Measurements from ENCODE around the gene MAPK8IP1.
A peak's percentile ranks its signal among the peaks of the same experiment; 100 is the strongest.

Gene MAPK8IP1

DNA sequence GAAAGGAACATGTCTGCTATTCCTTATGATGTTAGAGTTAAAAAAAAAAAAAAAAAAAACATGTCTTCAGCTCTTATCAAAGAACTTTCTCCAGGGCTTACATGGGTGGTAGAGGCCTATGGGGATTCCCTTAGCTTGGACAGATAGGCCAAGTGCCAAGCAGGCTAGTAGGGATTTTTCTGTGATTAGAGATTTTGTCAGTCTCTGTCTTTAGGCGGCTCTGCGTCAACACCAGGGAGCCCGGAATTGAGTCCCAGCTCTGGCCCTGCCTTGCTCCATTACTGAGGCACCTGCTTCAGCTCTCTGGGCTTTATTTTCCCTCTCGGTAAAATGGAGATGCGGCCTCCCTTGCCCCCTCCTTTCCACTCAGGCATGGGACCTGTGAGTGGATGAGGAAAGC lies 25.1 kb upstream of the MAPK8IP1 start:
- DNase-seq = no peak

- no peak for DNase-seq
Measured at GRCh38 chr11:45860764-45861510, 24.5 kb upstream of the MAPK8IP1 start.

- no peak for DNase-seq
Measured at GRCh38 chr11:45864041-45864440, 21.4 kb upstream of the MAPK8IP1 start.

DNA sequence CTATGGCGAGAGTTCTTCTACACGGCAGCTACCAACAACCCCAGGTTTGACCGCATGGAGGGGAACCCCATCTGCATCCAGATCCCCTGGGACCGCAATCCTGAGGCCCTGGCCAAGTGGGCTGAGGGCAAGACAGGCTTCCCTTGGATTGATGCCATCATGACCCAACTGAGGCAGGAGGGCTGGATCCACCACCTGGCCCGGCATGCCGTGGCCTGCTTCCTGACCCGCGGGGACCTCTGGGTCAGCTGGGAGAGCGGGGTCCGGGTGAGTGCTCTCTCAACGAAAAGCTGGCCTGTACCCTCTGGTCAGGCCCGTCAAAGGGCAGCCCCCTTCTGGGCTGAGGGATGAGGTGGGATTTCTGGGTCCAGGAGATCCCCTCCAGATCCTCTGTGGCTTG lies 15.9 kb upstream of the MAPK8IP1 start:
- no peak for DNase-seq

GRCh38 chr11:45870706-45871105 lies 14.7 kb upstream of the MAPK8IP1 start:
- DNase-seq = no peak

DNA sequence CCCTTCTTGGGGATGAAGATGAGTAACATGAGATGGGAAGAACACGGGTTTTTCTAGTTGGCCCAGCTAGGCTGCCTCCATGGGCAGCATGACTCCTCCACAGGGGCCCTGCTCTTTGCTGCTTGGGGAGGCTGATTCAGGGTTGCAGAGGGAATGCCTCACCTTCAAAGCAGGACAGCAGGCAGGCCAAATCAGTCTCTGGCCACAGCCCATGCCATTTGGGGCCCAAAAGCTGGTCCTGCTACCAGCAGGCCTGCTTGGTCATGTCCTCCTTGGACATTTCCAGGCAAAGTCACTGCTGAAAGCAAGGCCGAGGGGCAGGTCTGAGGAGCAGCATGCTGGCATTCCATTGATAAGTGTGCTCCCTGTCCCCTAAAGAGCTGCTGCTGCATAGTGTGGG lies 13.8 kb upstream of the MAPK8IP1 start:
- no peak for DNase-seq

DNA sequence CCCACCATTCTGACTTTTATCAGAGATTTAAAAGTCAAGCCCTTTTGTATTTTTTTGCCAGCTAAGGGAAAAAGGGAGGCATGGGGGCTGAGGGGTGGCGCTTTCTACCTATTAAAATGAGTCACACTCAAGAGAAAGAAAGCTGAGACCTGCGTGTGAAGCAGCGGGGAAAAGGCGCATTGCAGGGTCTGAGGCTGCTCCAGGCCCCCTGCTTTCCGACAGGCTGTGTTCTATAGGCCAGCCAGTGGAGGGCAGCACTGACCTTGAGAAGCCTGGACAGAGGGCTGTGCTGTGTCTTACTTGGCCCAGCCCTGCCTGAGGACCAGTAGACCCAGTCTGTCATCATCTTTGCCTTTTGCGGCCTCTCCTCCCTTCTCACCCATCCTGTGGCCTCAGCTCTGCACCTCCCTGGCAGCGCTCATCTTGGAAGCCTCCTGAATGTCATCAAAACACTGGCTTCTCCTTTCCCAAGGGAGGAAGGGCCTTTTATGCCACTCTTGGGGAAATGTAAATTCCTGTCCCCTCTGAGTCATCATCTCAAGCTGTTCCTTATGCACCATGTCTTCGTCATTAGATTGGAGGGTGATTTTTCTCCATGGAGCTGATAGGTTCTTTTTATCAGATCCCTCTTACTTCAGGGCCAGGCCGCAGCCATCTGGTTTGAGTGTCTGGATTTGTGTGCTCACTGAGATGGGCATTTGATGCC lies 12.6 kb upstream of the MAPK8IP1 start:
- peak; percentile 88 for DNase-seq

- no peak for DNase-seq
Measured at GRCh38 chr11:45876401-45876800, 9.1 kb upstream of the MAPK8IP1 start.

- no peak for DNase-seq
Measured at GRCh38 chr11:45877221-45877620, 8.2 kb upstream of the MAPK8IP1 start.

DNA sequence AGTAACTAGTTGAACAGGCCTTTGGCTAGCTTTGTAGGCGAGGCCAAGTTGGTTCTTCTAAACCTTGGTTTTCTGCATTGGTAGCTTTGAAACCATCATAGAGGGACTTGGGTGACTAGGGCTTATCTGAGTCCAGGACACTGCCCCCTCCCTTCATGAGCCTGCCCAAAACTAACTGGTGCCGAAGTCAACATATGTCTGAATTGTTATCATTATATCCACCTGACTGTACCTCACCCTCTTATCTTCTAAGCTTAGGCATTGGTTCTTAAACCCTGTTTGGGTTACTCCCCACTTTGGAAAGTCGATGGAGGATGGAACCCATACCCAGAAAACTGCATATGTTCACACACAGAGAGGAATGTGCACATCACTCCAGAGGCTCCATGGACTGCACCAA lies 7.6 kb upstream of the MAPK8IP1 start:
- no peak for DNase-seq

DNA sequence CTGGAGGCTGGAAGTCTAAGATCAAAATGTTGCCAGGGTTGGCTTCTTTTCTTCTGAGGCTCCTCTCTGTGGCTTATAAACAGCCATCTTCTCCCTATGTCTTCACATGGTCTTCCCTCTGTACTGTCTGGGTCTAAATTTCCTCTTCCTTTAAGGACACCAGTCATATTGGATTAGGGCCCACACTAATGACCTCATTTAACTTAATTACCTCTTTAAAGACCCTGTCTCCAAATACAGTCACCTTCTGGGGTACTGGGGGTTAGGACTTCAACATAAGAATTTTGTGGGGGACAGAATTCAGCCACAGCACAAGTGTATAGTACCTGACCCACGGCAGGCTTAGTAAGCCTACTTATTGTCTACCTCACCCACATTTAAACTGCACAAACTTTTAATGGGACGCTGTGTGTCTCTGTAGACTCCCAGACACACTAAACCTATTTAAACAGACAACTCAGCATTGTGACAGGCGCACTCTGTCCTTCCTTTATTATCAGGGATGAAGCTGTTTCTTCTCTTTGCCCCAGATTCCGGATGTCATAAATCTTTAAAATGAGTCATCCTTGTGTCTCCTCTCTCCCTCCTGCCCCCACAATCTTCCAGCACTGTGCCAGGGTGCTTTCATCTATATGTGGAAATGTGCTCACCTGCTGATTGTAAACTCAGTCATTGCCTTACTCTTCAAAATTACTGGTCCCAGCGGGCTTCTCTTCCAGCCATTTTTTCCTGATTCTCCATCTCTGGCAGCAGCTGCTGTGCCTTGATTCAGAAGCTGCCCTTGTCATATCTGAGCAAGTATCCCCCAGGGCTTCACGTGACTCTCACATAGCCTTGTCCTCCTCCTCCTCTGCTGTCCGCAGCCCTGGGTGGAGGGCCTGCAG lies 5.4 kb upstream of the MAPK8IP1 start:
- no peak for DNase-seq

GRCh38 chr11:45880772-45881570 lies 4.5 kb upstream of the MAPK8IP1 start:
- DNase-seq = no peak

DNA sequence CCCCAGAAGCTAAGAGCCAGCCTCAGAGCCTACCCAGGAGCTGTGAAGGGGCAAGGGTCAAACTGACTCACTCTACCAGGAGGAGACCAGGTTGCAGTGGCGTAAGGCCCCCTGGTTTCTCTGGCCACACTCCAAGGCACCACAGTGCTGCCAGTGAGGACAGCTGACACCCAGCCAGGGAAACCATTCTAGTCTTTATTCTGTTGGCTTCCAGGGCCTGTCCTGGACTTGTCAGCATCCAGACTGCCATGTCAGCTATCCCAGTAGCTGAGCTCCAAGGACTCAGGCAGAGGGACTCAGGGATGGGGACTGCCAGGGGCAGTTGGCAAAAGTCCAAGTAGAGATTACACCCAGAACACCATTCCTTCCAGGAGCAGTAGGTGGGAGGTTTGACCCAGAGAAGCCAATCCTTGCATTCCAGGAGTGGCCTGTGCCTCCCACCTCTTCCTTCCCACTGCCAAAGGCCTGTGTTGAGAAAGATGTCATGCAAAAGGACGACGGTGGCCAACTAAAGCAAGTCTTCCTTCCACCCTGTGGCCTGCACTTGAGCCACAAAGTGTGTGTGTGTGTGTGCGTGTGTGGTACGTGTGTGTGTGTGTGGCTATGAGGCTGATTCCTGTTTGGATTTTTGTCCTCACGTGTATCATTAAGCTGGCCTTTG lies 3.6 kb upstream of the MAPK8IP1 start:
- DNase-seq = no peak

GRCh38 chr11:45884596-45885185 lies 760 bp upstream of the MAPK8IP1 start:
- no peak for DNase-seq

DNA sequence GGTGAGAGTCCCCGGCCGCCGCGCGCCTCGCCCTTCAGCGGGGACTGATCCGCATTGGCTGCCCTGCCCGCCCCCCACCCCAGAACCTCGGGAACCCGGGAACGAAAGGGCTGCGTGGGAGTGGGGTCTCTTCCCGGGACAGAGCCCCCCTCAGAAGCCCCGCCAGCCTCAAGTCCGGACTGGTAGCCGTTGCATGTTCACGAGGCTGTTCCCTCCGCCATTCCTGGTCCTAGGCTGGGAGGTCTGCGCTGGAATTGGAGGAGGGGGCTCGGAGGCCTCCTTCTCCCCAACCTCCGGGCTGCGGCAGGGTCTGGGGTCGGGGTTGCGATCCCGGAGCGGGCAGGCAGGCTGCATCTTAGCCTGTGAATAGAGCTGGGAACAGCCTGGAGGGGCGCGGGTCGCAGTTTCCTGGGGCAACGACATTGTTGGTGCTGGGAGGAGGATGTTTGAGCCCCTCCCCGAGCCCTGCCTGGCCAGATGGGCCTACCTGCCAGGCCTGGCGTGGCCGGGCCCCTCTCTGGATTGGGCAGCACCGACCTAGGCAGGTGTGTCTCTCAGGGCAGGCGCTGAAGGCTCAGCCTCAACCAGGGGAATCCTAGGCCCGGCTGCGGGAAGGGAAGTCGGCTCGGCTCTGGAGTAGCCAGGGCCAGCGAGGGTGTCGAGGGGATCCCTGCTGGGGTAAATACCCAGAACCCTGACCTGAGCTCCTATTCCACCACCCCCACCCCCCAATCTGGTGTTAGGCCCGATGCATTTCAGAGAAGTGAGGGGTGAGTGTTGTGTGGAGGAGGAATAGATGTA lies 670 bp downstream of the MAPK8IP1 start:
- no peak for DNase-seq

DNA sequence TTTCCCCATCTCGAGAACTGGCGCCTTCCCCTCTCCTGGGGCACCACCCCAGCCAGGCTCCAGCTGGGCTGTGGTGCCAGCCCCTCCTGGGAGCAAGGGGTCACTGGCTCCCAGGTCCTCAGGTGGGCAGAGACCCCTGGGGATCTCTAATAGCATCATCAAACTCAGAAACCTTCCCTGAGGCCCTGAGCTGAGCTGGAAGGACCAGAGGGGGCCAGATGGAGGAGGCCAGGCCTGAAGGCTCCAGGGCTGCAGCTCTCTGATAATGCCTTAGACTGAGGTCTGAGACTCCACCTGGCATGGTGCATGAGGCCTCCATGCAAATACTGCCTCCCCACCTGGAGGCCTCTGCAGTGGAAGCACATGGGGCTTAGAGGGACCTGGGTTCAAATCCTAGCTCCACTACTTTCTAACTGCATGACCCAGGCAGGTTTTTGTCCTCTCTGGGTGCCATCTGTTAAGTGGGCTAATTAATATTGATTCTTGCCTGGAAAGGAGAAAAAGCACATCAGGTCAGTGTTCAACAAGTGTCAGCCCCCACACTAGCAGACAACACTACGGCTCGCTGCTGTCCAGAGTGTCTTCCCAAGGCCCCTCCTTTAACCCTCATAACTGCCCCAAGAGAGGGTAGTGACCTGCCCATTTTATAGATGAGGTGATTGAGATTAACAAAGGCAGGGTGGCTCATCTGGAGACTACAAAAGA lies 1.5 kb downstream of the MAPK8IP1 start:
- DNase-seq = no peak

- DNase-seq = no peak
Measured at GRCh38 chr11:45887587-45887986, 2.1 kb downstream of the MAPK8IP1 start.

- no peak for DNase-seq
Measured at GRCh38 chr11:45889555-45889954, 4.1 kb downstream of the MAPK8IP1 start.

GRCh38 chr11:45889966-45890365 lies 4.5 kb downstream of the MAPK8IP1 start:
- DNase-seq = no peak

Data from fibroblast of skin of scalp (primary cell).